ENCODE data around the gene ATP13A3.
"Not testable (repeated sequence)": the region's sequence is repeated elsewhere in the genome, so short reads cannot be mapped to it uniquely, and the experiment has no call there.

GRCh38 chr3:194520201-194520600 lies 33.4 kb upstream of the ATP13A3 start:
- TF ChIP-seq CTCF (conservative IDR thresholded peaks at IDR 0.05; ENCODE audit: low read depth, low read length); RAD21 (IDR thresholded peaks at IDR 0.05; ENCODE audit: low read length); POLR2A (IDR thresholded peaks at IDR 0.05; ENCODE audit: low read depth, low read length): not testable (repeated sequence)

All from IMR-90 (cell line).